ENCODE data around the gene PLIN4. TPM values are rescaled to one million over a fixed set of nuclear protein-coding genes. Genes with fewer than 3 reads are reported as not detected.

PLIN4 gene
- total and polyA plus RNA-seq, 10 of the 15 experiments (the other 5 are each of a cell fraction or from before 2014, with no cell fraction given) = 0.01 to 0.11 (median 0.05) TPM; not detected in 2

DNA sequence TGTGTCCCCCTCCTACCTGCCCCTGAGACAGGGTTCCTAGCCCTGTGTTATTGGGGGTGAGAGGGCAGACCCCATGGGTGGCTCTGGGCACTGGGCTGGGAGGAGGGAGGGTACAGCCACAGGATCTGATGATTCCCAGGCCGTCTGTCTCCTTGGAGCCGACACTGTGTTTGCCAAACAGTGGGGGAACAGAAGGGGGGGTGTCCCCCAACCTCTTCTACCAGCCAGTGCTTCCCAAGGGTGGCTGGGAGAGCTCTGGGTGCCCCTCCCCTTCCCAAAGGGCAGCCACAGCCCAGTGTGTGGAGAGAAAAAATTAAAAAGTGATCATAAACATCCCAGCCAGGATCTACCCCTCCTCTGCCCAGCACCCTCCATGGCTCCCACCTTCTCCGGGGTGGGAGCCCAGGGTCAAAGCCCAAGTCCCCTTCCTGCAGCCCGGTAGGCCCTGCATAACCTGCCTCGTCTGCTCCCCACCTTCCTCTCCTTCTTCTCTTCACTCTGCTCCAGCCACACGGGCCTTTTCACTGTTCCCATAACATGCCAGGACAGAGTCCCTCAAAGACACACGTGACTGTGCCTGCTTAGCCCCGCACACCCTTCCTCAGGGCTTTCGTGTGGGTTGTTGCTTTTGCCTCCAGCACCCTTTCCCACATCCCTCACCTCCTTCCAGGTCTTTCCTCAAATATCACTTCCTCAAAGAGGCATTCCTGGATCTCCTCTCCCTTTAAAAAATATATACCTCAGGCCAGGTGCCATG, 1.4 kb upstream of the PLIN4 start:
- in situ Hi-C loops (cut with MboI) = no loop called here
- ChIA-PET CTCF (no interaction called here), RAD21 (ENCODE audit: unreplicated experiment) (no interaction called here), POLR2A (no interaction called here), SMC1A (ENCODE audit: uncharacterized antibody, unreplicated experiment) (no interaction called here)
- intact Hi-C loops (cut with micrococcal nuclease; ENCODE audit: unreplicated experiment) = no loop called here
- FAIRE-seq = no peak
- no peaks in the 10 kb centered on the region for H3K79me2 ChIP-seq (ENCODE audit: control insufficient read depth, insufficient read depth, low read length)
- no peak for DNase-seq (ENCODE audit: low read depth, low spot score)
- BruUV-seq (replicated peaks) = no TSS peak
- H3K4me1 ChIP-seq (ENCODE audit: control insufficient read depth, insufficient read depth, low read length) = no peaks in the 10 kb centered on the region
- no peaks in the 10 kb centered on the region for H3K36me3 ChIP-seq (ENCODE audit: control insufficient read depth in 2 of 2, insufficient read depth in 2 of 2, low read length in 1 of 2)
- no peaks in the 10 kb centered on the region for H3K9me3 ChIP-seq (replicated peaks; ENCODE audit: control insufficient read depth, insufficient read depth, low read length)
- no peak for TF ChIP-seq CUX1 (IDR thresholded peaks at IDR 0.05; ENCODE audit: insufficient replicate concordance, low read depth, low read length)
- TF ChIP-seq SRF (IDR thresholded peaks at IDR 0.05; ENCODE audit: low read depth in 2 of 2, low read length in 2 of 2) = no peak
- no peak for TF ChIP-seq HCFC1 (IDR thresholded peaks at IDR 0.05; ENCODE audit: low read length)
- no peak for TF ChIP-seq RAD51 (IDR thresholded peaks at IDR 0.05)
- no peak for TF ChIP-seq ZNF622 (IDR thresholded peaks at IDR 0.05)
- no peak for TF ChIP-seq ESRRA (IDR thresholded peaks at IDR 0.05; ENCODE audit: low read length)
- WGBS (ENCODE audit: insufficient coverage, insufficient replicate concordance, low lambda C conversion rate, missing lambda C conversion rate) = 43% methylated on average over 9 of the region's 9 CpGs
- no peak overlapping the region for H3K27ac ChIP-seq (ENCODE audit: control insufficient read depth, insufficient read depth)
- H3K27me3 ChIP-seq (replicated peaks in 1 of 2; ENCODE audit: control insufficient read depth in 2 of 2, insufficient read depth in 2 of 2, low read length in 1 of 2) = no peaks in the 10 kb centered on the region
- H2AFZ ChIP-seq (ENCODE audit: control insufficient read depth, low read depth, low read length) = no peak overlapping the region
- H3K4me2 ChIP-seq (ENCODE audit: control insufficient read depth, insufficient read depth) = no peak overlapping the region
- no peaks in the 10 kb centered on the region for H4K20me1 ChIP-seq (ENCODE audit: control insufficient read depth, insufficient read depth)
- no peak for ATAC-seq
- no peak overlapping the region for H3K4me3 ChIP-seq
- H3K9ac ChIP-seq (ENCODE audit: control insufficient read depth, insufficient read depth, low read length) = no peak overlapping the region
